ENCODE results near the gene DEPDC1.
"Not testable (repeated sequence)": the region's sequence is repeated elsewhere in the genome, so short reads cannot be mapped to it uniquely, and the experiment has no call there.

Gene DEPDC1

DNA sequence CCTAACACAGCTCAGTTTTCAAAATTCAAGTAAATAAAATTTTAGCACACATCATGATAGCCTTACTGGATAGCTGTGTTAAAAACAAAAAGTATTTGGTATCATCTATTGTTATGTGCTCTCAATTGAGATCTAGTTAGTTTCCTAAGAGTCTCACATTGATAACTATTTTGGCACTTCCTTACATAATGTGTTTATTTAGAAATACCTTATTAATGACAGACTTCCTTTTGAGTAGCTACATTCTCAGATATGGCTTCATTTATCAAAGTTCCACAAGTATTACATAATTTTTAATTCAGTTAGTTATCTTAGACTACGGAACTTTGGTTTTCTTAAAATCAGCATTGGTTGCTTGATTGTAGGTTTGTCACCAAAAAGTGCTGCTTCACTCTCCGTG is 20.3 kb downstream of the DEPDC1 start:
- not testable (repeated sequence) for DNase-seq

DNA sequence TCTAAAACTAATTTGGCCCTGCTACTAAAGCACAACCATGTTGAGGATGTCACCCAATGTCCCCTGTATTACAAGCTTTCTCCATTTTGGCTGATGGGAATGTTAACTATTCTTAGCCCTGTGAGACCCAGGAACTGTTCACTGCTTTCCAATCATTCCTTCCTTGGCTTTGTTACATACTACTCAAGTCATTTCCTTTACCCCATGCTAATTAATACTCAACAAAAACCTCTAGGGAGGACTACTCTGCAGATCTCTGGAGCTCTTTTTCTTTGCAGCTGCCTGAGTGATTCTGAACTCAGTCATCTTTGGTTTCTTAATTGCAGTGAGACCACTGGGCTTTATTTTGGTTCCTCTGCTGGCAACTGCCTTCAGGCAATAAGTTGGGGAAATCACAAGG is 23.8 kb downstream of the DEPDC1 start:
- DNase-seq = no peak

DNA sequence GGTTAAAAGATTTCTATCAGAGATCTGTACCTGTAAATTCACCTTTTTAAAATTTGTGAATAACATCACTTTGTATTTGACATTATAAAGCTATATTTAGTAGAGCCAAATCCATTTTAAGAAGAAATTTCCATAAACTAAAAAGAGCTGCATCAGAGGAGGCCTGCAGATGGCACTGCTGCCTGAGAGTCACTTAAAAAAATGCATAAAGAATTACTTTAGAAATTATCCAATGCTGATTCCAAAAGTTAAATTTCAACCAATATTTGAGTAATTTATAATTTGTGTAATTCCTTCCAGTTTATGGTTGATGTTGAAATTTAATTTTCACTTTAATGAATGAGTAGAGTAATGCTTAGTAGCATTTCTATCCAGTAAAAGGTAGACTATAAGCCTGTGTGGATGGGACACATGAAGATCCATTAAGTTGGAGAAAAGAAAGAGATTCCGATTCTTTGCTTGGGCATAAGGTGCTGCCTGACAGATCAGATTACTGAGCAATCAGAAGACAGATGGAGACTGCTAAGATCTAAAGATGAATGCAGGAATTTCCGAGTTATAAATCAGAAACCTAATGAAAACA is 26.4 kb downstream of the DEPDC1 start:
- no peak for DNase-seq

DNA sequence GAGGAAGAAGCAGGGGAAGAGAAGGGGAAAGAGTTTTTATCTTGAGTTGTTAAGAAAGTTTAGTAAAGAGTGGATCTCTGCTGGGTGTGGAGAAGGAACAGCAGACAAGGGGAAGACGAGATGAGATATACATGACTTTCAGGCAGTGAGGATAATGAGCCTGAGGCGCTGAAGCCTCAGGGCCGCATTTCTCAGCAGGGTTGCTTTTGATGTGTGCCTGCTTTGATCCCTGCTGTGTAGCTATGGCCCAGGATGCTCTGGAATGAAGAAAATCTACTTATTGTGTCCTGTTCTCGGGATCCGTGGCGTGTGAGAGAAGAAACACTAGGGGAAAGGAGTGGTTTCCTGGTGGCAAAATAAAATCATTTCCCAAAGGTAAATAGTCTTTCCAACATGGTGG is 32.0 kb downstream of the DEPDC1 start:
- no peak for DNase-seq

DNA sequence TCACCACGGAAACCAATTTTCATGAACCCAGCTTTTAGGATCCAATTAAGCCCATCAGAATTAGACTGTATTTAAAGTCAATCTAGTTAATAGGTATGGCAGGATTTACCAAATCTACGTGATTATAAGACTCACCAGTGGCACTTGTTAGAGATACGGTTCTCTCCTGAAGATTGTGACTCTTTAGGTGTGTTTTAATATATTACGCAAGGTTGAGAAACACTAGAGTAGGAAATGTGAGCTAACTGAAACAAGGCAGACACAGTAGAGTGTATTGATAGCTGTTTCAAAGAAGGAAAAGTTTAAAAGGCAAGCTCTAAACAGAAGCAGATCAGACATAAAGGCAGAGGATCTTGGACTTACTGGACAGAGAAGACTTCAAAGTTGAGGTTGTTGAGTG is 35.9 kb downstream of the DEPDC1 start:
- no peak for DNase-seq

DNA sequence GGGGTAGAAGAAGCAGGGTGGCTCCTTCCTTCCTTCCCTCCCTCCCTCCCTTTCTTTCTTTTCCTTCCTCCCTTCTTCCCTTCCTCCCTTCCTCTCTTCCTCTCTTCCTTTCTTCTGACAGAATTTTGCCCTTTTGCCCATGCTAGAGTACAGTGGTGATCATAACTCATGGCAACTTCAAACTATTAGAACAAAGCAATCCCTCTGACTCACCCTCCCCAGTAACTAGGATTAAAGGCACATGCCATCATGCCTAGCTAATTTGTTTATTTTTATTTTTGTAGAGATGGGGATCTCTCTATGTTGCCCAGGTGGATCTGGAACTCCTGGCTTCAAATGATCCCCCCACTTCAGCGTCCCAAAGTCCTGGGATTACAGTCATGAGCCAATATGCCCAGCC is 37.1 kb downstream of the DEPDC1 start:
- no peak for DNase-seq

DNA sequence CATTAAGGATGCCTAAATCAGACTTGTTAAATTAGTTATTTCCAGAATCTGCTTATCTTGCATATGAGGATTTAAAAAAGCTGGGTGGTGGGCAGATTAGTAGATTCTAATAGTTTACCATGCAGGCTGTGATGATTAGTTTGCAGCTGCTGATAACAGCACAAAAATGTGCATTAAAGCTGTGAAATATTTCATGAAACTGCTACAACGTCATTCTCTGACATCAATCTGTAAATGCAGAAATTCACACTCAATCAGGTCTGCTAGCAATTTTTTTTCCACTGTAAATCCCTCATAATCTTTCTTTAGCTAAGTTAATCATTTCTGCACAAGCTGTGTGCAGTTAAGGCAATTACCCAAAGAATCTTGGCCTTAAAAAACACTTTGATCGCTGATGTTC is 37.8 kb downstream of the DEPDC1 start:
- DNase-seq = no peak

DNA sequence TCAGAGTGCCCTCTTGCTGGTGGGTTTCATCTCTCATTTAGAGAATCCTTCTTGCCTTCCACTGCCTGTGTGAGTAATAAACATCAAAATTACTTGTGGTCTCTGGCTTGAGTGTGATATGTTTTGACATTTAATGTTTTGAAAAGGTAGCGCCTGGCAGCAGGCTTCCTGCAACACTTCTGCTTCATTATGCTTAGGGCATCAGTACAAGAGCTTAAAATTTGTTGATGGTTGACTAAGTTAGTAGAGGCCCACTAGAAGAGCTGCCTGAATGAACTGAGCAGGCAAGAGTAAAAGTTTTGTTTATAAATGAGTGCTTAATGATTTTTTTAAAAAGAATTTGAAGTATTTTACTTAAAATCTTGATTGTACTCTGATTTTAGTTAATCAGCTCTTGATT is 40.7 kb downstream of the DEPDC1 start:
- DNase-seq = no peak

DNA sequence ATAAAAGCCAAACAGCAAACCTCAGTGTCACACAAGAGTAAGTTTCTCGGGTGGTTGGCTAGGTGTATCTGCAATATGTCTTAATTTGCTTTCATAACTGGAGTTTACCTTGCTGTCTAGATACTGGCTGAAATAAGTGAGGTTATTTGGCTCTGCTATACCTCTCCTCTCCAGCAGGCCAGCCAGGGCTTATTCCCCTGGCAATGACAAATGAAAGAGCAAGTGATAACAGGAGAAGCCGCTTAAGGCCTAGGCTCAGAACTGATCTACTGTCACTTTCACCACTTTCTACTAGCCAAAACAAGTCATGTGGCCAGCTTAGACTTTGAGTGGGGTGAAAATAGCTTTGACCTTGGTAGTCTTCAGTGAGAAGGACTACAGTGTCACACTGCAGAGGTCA is 42.3 kb downstream of the DEPDC1 start:
- DNase-seq = no peak

DNA sequence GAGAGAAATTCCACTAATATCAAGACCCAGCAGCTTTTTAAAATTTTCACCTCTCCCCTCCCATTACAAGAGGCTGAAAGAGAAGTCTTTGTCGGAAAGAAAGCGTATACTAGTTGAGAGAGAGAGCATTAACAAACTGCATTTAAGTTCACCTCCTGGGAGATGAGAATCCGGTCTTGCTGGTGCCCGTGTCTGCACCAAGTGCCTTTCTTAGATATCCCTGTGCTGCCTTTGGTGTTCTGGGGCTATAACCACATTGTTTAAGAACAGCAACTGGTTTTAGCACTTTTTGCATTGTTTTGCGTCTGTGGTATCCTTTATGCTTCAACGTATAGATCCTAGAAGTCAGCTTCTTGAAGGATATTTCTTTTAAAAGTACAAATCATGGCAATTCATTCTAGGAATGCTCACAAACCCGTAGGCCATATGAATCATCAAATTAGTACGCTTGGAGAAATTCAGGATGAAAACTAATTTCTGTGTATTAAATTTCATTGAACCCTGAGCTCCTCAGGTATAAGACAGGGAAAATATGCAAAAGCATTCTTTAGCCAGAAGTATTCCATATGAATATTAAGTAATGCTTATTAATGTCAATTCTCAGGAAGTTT is 43.7 kb downstream of the DEPDC1 start:
- no peak for DNase-seq

DNA sequence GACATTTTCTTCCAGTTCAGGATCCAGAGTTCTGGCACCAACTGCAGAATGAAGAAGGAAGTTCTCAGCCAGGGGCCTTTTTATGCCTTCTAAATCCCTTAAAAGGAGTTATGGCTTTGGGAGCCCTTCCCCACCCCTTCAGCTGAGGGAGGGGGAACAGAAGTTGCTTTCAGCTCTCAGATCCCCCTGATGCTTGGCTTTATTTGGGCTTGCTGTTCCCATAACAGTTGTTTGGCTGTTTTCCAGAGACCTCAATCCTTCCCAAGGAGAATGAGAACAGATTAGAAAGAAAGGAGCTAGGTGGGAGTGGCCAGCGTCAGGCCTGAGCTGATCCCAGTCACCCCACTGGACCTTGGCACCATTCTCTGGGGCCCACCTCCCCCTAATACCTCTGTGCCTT is 47.0 kb downstream of the DEPDC1 start, which contains the start of gene RPE65:
TSS of gene RPE65 (minus strand) at position 54 of the 400 bp plus-strand sequence. CDS start at position 5, 49 bp downstream.
- DNase-seq = no peak

DNA sequence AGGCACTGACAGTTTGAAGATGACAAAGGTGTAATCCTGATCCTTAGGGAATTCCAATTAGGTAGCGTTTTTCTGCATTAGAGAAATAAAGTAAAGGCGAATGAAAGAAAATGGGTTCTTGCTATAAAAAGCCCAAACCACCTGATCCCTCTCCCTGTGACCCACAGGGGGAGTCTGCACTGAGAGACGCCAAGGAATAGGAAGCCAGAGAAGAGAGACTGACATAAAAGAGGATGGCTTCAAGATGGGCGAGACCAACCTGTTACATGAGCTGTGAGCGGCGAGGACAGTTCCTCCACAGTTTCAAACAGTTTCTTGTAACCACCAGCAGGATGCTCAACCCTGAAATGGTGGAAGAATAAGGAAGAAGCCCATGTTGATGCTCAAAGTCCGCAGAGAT is 48.5 kb downstream of the DEPDC1 start:
- DNase-seq = no peak

DNA sequence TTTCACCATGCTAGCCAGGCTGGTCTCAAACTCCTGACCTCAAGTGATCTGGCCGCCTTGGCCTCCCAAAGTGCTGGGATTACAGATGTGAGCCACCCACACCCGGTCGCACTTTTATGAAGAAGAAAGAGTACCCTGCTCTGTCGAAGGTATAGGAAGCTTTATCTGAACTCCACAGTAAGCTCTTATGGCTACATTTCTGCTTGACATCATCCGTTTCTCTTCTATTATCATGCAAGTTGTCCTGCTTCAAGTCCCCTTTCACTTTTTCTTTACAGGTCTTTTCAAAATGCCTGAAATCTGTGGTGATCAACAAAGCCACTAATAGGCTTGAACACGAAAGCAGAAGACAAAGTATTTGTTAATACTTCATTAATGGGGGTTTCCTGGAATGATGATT is 51.2 kb downstream of the DEPDC1 start:
- DNase-seq = no peak

DNA sequence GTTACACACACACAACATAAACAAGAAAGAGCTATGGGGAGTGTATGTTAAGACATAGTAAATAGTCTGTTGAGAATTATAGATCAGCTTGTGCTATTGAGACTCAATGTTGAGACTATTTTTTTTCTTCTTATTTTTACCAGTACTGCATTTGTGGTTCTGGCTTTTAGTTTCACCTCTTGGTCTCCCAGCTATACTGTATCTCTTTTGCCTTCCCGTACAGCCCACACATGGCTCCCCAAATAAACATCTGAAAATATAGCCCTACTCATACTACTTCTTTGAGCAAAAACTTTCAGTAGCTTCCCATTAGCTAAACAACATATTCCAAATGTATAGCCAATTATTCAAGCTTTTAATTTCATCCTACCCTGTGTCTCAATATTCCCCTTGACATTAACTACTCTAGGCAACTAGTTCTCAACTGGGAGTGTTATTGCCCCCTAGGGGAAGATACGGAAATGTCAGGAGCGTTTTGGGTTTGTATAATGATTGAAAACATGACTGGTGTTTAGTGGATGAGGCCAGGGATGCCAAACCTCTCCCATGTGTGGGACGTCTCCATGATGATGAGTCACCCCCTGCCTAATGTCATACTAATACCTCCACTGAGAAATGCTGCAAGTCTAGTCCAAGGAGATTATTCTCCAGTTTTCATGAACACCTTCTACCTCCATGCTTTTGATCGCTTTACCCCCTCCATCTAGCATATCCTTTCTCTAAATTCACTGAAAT is 53.9 kb downstream of the DEPDC1 start:
- no peak for DNase-seq

DNA sequence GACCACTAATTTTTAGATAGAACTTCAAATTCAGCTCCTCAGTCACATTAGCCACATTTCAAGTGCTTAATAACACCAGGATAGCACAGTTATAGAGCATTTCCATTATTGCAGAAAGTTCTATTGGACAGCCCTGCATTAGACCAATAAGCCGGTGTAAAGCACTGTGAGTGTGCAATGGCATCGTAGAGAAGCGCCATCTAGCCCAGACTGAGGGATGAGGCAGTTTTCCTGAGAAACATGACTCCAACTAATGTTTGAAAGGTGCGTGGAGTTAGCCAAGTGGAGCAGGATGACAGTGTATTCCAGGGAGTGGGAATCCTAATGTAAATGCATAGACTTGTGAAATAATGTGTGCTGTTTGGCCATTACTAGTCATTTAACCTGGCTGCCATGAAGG is 54.9 kb downstream of the DEPDC1 start:
- no peak for DNase-seq

DNA sequence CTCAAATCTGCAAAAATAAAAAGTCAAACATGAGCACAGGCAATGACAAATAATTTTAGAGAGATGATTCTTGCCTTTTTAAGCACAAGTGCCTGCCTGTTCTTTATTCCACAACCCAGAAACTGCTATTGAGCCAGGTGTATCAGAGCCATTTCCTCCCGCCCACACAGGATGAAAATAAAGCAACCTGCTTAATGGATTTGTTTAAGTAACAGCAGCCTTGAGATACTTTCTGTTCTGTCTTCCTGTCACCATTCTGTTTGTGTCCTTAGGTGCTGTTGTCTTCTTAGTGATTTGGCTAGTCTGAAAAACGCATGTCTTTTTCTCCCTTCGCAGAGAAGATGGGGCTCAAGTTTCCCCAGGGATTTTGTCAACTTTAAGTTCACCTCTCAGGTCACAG is 58.6 kb downstream of the DEPDC1 start:
- DNase-seq = no peak

DNA sequence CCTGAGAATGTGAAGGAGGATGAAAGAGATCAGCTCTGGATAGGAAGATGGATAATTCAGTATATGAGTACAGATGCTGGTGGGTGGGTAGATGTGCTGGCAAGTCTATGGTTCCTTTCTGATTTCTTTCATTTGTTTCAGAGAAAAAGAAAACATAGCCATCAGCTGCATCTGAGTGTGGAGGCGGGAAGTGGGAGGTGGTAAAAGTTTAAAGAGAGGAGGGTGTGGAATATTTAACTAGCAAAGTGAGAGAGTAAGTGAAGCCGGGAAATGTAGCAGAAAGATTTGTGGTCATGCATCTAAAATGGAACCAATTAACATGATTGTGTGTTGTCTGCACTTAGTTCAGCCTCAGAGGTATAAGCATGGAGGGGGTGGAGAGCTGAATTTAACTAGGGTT is 63.5 kb downstream of the DEPDC1 start:
- DNase-seq = no peak

DNA sequence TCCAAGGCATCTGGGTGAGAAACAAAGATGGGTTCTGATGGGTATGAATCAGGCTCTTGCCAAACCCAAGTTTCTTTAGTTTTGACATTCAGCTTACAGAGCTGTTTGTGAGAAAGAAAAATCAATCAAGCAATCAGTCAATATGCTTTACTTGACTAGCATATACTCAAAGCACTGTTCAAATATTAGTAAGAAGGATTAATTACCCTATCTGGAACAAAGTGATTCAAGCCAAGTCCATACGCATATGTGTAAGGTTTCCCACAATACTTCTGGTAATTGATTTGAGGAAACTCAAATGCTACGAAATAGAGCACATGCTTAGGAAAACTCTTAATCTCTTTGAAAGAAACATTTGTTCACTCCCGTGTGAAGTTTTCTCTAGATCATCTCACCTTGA is 65.8 kb downstream of the DEPDC1 start:
- DNase-seq = no peak

DNA sequence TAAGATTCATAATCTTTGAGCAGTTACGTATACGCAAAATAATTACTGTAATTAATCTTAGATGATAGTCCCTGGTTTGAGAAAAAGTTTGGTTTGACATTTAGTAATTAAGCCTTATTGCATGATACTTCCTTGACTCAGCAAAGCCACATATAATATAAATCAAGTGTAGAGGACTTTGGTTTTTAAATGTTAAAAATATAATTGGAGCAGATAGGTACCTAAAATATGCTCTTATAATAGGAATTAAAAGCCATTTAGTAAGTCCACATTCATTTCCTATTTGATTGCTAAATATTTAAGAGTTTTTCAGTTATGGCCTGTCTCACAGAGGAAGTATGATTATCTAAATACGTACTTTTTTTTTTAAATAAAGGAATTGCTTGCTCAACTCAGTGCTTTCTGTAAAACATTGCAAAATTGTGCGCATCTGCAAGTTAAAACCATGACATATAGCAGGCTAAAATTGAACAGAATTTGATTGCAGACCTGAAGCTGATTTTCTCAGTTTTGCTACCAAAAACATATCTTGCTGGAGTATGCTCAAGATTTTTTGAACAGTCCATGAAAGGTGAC is 67.6 kb downstream of the DEPDC1 start:
- no peak for DNase-seq

DNA sequence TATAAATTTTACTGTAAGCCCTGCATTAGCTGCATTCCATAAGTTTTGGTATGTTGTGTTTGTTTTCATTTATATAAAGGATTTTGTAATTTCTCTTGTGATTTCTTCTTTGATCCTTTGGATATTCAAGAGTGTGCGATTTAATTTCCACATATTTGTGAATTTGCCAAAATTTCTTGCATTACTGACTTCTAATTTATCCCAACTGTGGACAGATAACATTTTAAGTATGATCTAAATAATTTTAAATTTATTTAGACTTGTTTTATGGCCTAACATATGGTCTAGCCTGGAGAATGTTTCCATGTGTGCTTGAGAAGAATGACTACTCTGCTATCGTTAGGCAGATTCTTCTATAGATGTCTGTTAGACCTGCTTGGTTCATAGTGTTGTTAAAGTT is 70.3 kb downstream of the DEPDC1 start:
- no peak for DNase-seq

All from CD4-positive, alpha-beta T cell treated with Interferon gamma for 1 hour (primary cell).